ENCODE measurements around the gene FBXO22. TPM values are rescaled to one million over a fixed set of nuclear protein-coding genes. Genes with fewer than 3 reads are reported as not detected.
"Not testable (repeated sequence)": the region's sequence is repeated elsewhere in the genome, so short reads cannot be mapped to it uniquely, and the experiment has no call there.

FBXO22 gene
- total and polyA plus RNA-seq, 7 donors, result 10.8 to 21.5 (median 15.7) TPM

DNA sequence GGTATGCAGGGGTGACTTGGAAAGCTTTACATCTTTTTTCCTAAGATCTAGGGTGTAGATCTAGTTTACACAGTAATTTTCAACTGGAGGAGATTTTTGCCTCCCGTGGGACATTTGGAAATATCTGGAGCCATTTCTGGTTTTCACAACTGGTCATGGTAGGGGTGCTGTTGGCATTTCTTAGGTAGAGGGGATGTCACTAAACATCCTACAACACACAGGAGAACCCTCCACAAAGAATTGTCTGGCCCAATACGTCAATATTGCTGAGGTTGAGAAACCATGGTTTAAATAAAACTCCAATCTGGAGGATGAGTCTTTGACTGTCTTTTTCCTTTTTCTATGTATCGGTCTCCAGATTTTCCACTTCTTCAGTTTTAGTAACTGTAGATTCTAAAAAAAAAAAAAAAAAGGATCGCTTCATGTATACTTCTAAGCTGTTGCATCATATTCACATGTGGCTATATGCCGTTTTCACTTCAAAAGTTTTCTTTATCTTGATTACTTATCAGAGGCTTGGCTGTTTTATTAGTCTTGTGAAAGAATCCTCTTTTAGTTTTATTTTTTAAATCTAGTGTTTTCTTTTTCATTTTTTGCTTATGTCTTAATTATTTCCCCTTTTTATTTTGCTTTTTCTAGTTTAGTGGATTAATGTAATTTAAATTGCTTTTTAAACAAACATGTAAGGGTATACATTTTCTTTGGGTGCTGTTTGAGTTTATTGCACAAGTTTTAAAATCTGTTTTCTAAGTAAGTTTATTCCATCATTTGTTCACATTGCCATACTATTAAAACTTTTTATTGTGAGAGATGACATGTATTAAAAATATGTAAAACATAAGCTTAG is 39.2 kb upstream of the FBXO22 start:
- TF ChIP-seq POLR2AphosphoS5 (IDR thresholded peaks at IDR 0.05), result no peak
- TF ChIP-seq, protein P1, sequence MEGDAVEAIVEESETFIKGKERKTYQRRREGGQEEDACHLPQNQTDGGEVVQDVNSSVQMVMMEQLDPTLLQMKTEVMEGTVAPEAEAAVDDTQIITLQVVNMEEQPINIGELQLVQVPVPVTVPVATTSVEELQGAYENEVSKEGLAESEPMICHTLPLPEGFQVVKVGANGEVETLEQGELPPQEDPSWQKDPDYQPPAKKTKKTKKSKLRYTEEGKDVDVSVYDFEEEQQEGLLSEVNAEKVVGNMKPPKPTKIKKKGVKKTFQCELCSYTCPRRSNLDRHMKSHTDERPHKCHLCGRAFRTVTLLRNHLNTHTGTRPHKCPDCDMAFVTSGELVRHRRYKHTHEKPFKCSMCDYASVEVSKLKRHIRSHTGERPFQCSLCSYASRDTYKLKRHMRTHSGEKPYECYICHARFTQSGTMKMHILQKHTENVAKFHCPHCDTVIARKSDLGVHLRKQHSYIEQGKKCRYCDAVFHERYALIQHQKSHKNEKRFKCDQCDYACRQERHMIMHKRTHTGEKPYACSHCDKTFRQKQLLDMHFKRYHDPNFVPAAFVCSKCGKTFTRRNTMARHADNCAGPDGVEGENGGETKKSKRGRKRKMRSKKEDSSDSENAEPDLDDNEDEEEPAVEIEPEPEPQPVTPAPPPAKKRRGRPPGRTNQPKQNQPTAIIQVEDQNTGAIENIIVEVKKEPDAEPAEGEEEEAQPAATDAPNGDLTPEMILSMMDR (IDR thresholded peaks at IDR 0.05), result no peak
- TF ChIP-seq POLR2A (IDR thresholded peaks at IDR 0.05), result no peak
- no peak for TF ChIP-seq EP300 (IDR thresholded peaks at IDR 0.05)
- Histone ChIP-seq H3K27ac (no peak overlapping the region), H3K36me3 (peaks cover 0 to 24% (median 1%) of the 10 kb centered on the region in 4 donors), H3K4me1 (peaks cover 0 to 11% (median 4%) of the 10 kb centered on the region in 4 donors), H3K27me3 (no peaks in the 10 kb centered on the region), H3K4me3 (no peak overlapping the region), H3K9me3 (no peaks in the 10 kb centered on the region)
- DNase-seq, result no peak
- WGBS, 2 donors, result 79% methylated on average over 5 of the region's 5 CpGs
- intact Hi-C loops (cut with DNase I), result no loop called here

DNA sequence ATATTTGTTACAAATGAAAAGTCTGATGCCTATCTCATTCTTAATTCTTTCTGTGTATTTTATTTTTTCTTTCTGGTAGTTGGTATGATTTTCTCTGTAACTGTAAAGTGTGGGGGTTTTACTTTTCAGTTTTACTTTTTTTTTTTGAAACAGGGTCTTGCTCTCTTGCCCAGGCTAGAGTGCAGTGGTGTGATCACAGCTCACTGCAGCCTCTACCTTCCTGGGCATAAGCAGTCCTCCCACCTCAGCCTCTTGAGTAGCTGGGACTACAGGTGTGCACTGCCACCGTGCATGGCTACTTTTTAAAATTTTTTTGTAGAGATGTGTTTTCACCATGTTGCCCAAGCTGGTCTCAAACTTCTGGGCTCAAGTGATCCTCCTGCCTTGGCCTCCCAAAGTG is 37.6 kb upstream of the FBXO22 start:
- H3K27me3 ChIP-seq; H3K4me3 ChIP-seq; DNase-seq; intact Hi-C loops (cut with DNase I); H3K27ac ChIP-seq; H3K9me3 ChIP-seq: not testable (repeated sequence)
- Histone ChIP-seq H3K4me1 (peaks cover 0 to 11% (median 4%) of the 10 kb centered on the region in 4 donors), H3K36me3 (peaks cover 0 to 31% (median 1%) of the 10 kb centered on the region in 4 donors)
- 87 to 94% methylated on average over 1 of the region's 1 CpG for WGBS, 2 donors

DNA sequence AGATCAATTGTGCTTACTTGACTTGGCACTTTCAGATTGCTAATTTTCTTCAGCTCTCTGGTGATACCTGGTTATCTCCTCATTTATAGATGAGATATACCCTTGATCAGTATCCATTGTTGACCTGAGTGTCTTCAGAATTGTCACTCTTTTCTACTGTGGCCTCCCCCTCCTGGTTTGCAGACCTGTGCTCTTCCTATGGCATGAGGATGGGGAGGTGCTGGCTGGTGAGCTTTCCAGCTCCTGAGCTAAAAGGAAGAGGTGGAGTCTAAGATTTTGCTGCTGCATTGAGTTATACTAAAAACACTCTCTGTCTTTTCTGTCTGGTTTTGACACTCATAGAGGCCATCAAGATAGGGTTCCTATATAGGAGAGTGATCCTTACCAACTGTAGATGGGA is 36.8 kb upstream of the FBXO22 start:
- no peak for TF ChIP-seq EP300 (IDR thresholded peaks at IDR 0.05)
- TF ChIP-seq POLR2A (IDR thresholded peaks at IDR 0.05), result no peak
- no peak for TF ChIP-seq POLR2AphosphoS5 (IDR thresholded peaks at IDR 0.05)
- TF ChIP-seq, protein P1 (IDR thresholded peaks at IDR 0.05), result no peak
- H3K4me1 ChIP-seq, result peaks cover 0 to 6% (median 3%) of the 10 kb centered on the region in 4 donors
- no peak for DNase-seq
- no peaks in the 10 kb centered on the region for H3K27me3 ChIP-seq
- no peaks in the 10 kb centered on the region for H3K9me3 ChIP-seq
- H3K4me3 ChIP-seq, result no peak overlapping the region
- intact Hi-C loops (cut with DNase I), result no loop called here
- no peak overlapping the region for H3K27ac ChIP-seq
- peaks cover 0 to 25% (median 1%) of the 10 kb centered on the region in 4 donors for H3K36me3 ChIP-seq

DNA sequence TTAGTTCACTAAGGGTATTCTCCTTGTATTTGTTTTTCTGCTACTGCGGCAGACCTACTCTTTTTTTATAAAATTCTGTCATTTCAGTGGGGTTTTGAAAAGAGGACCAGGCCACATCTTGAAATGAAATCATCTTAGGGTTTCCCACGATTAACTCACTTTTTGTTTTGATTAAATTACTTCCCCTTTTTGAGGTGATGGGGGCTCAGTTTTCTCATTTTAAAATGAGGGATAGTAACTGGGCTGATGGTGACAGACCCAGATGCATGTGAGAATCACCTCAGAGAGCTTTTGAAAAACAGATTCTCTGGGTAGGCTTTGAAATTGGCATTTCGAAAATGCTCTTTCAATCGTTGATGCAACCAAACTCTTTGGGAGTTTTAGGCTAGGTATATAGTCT is 36.2 kb upstream of the FBXO22 start:
- WGBS, 2 donors, result 65 to 86% methylated on average over 4 of the region's 4 CpGs

DNA sequence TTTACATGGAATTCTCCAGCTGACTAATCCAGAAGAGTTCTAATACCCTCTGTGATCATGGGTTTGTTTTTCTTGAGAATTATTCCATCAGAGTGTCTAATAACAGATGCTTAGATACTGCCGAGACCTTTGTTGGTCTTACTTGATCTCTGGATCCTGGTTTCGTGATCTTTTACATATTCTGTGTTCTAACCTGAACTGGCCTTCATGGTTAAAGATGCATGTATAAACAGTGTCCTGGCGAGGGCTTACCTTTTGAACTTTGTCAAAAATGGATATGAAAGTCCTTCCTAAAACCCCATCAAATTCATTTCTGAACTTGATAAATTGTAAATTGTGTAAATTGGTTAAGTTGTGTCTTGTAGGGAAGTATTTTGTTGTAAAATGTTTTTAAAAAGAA is 35.7 kb upstream of the FBXO22 start:
- TF ChIP-seq POLR2A (IDR thresholded peaks at IDR 0.05) (no peak), POLR2AphosphoS5 (IDR thresholded peaks at IDR 0.05) (no peak), EP300 (IDR thresholded peaks at IDR 0.05) (no peak)
- TF ChIP-seq, protein P1 (IDR thresholded peaks at IDR 0.05), result no peak
- Histone ChIP-seq H3K27me3 (no peaks in the 10 kb centered on the region), H3K4me1 (peaks cover 0 to 5% (median 1%) of the 10 kb centered on the region in 4 donors), H3K9me3 (no peaks in the 10 kb centered on the region), H3K4me3 (no peak overlapping the region), H3K27ac (no peak overlapping the region), H3K36me3 (peaks cover 0 to 20% (median 1%) of the 10 kb centered on the region in 4 donors)
- intact Hi-C loops (cut with DNase I), result no loop called here
- 83 to 89% methylated on average over 3 of the region's 3 CpGs for WGBS, 2 donors
- no peak for DNase-seq

More for the DNA sequence above, 36.2 kb upstream of the FBXO22 start:
- Histone ChIP-seq H3K4me1 (peaks cover 0 to 5% (median 1%) of the 10 kb centered on the region in 4 donors), H3K9me3 (no peaks in the 10 kb centered on the region), H3K4me3 (no peak overlapping the region), H3K36me3 (peaks cover 0 to 20% (median 1%) of the 10 kb centered on the region in 4 donors), H3K27me3 (no peaks in the 10 kb centered on the region), H3K27ac (no peak overlapping the region)
- TF ChIP-seq EP300 (IDR thresholded peaks at IDR 0.05), result no peak
- TF ChIP-seq POLR2A (IDR thresholded peaks at IDR 0.05), result no peak
- TF ChIP-seq POLR2AphosphoS5 (IDR thresholded peaks at IDR 0.05), result no peak
- TF ChIP-seq, protein P1 (IDR thresholded peaks at IDR 0.05), result no peak
- intact Hi-C loops (cut with DNase I), result no loop called here
- DNase-seq, result no peak
